PC-9 (cell line): ENCODE measurements around the gene MACROD2. TPM values are rescaled to one million over a fixed set of nuclear protein-coding genes. Genes with fewer than 3 reads are reported as not detected.
A peak's percentile ranks its signal among the peaks of the same experiment; 100 is the strongest.

ENCODE experiments used
- BruUV-seq: library from RNA; stranded (reverse); fragments of 400-500 nt; replicated peaks from 2 replicates; lab custom pipeline; 2021; lab: Mats Ljungman, UMichigan
- CTCF ChIA-PET: fragments of 300-600 bp; sonication (Branson Sonifier 250); formaldehyde crosslinking; loops from one replicate; lab custom pipeline; 2022; ENCODE audit warnings: antibody characterized with exemption; lab: Charles Lee
- POLR2A ChIA-PET: fragments of 300-600 bp; sonication (Branson Sonifier 250); formaldehyde crosslinking; loops from one replicate; lab custom pipeline; 2022; ENCODE audit warnings: antibody characterized with exemption; ENCODE audit not compliant: unreplicated experiment; lab: Charles Lee
- DNase-seq, 2 experiments: peaks; one replicate each; pipeline versions ENCODE4 v3.0.0 to v3.0.0-alpha.2; 2015 to 2022; ENCODE audit warnings: mixed read lengths in 1 of 2
- H2AFZ ChIP-seq: fragments of 200-600 bp; sonication (generic); 2 replicates; pipeline ENCODE4 v1.8.1; 2017; ENCODE audit warnings: antibody characterized with exemption
- H3F3A ChIP-seq: fragments of 200-600 bp; sonication (generic); 2 replicates; pipeline ENCODE4 v1.8.1; 2017; ENCODE audit warnings: antibody characterized with exemption, mild to moderate bottlenecking, low read depth; ENCODE audit not compliant: insufficient read depth
- H3K27ac ChIP-seq: fragments of 200-600 bp; sonication (generic); 2 replicates; pipeline ENCODE4 v1.6.1; 2016; ENCODE audit warnings: mixed run types
- H3K27me3 ChIP-seq: fragments of 200-600 bp; sonication (generic); 2 replicates; pipeline ENCODE4 v1.6.1; 2016; ENCODE audit warnings: low read depth, mixed run types; ENCODE audit not compliant: insufficient read depth
- H3K36me3 ChIP-seq: fragments of 200-600 bp; sonication (generic); 2 replicates; pipeline ENCODE4 v1.6.1; 2016; ENCODE audit warnings: low read depth, mixed run types
- H3K4me1 ChIP-seq: fragments of 200-600 bp; sonication (generic); replicated peaks from 2 replicates; pipeline ENCODE4 v1.6.1; 2016; ENCODE audit warnings: mixed run types; ENCODE audit not compliant: insufficient read depth
- H3K4me2 ChIP-seq: fragments of 200-600 bp; sonication (generic); 2 replicates; pipeline ENCODE4 v1.6.1; 2017; ENCODE audit warnings: mixed run types
- H3K4me3 ChIP-seq: fragments of 200-600 bp; sonication (generic); 2 replicates; pipeline ENCODE4 v1.6.1; 2016; ENCODE audit warnings: mixed run types
- H3K79me2 ChIP-seq: fragments of 200-600 bp; sonication (generic); 2 replicates; pipeline ENCODE4 v1.6.1; 2017; ENCODE audit warnings: low read depth, mixed run types
- H3K9me2 ChIP-seq: fragments of 200-600 bp; sonication (generic); 2 replicates; pipeline ENCODE4 v1.8.1; 2017; ENCODE audit warnings: mild to moderate bottlenecking; ENCODE audit not compliant: insufficient read depth
- H3K9me3 ChIP-seq: fragments of 200-600 bp; sonication (generic); 2 replicates; pipeline ENCODE4 v1.8.1; 2016; ENCODE audit warnings: low read depth; ENCODE audit not compliant: insufficient read depth
- H4K20me1 ChIP-seq: fragments of 200-600 bp; sonication (generic); 2 replicates; pipeline ENCODE4 v1.8.1; 2017; ENCODE audit not compliant: insufficient read depth
- EZH2 ChIP-seq: fragments of 200-600 bp; sonication (generic); IDR thresholded peaks from 2 replicates; pipeline ENCODE4 v1.8.0; 2017; ENCODE audit warnings: antibody characterized with exemption, low read depth
- intact Hi-C: fragments of 100-400 bp; cut with micrococcal nuclease; formaldehyde crosslinking; loops from one replicate; pipeline ENCODE4 v1.10.0; 2022; ENCODE audit not compliant: unreplicated experiment
- total RNA-seq: library from RNA; stranded (reverse); gene quantifications from 2 replicates; pipeline ENCODE4 v1.2.3, GENCODE V29; 2021
- TF ChIP-seq, protein P1 (sequence below): fragments of 200-600 bp; sonication (generic); conservative IDR thresholded peaks from 2 replicates; pipeline ENCODE4 v1.6.1; 2017; ENCODE audit warnings: mixed run types, antibody characterized with exemption, mild to moderate bottlenecking, moderate library complexity

MACROD2 gene
- total RNA-seq, 1 experiment from 2014 or later = 11.4 TPM

- Histone ChIP-seq H2AFZ (no peak overlapping the region), H3K9me2 (no peaks in the 10 kb centered on the region), H3K9me3 (no peaks in the 10 kb centered on the region), H3K36me3 (no peaks in the 10 kb centered on the region), H3K4me2 (no peak overlapping the region), H3K79me2 (no peaks in the 10 kb centered on the region), H4K20me1 (no peaks in the 10 kb centered on the region), H3K27ac (no peak overlapping the region), H3K4me3 (no peak overlapping the region), H3F3A (no peaks in the 10 kb centered on the region), H3K4me1 (no peaks in the 10 kb centered on the region; the same call in 1 of the 2 replicates), H3K27me3 (no peaks in the 10 kb centered on the region)
- TF ChIP-seq EZH2 = no peak
- TF ChIP-seq, protein P1, sequence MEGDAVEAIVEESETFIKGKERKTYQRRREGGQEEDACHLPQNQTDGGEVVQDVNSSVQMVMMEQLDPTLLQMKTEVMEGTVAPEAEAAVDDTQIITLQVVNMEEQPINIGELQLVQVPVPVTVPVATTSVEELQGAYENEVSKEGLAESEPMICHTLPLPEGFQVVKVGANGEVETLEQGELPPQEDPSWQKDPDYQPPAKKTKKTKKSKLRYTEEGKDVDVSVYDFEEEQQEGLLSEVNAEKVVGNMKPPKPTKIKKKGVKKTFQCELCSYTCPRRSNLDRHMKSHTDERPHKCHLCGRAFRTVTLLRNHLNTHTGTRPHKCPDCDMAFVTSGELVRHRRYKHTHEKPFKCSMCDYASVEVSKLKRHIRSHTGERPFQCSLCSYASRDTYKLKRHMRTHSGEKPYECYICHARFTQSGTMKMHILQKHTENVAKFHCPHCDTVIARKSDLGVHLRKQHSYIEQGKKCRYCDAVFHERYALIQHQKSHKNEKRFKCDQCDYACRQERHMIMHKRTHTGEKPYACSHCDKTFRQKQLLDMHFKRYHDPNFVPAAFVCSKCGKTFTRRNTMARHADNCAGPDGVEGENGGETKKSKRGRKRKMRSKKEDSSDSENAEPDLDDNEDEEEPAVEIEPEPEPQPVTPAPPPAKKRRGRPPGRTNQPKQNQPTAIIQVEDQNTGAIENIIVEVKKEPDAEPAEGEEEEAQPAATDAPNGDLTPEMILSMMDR = no peak
- BruUV-seq = no TSS peak
- peak in 1 of 2 experiments; percentile 64 for DNase-seq
- intact Hi-C loops = no loop called here
- CTCF ChIA-PET = no interaction called here
- POLR2A ChIA-PET = no interaction called here
Observed at GRCh38 chr20:16066571-16066970, 2071.3 kb downstream of the MACROD2 start.

DNA sequence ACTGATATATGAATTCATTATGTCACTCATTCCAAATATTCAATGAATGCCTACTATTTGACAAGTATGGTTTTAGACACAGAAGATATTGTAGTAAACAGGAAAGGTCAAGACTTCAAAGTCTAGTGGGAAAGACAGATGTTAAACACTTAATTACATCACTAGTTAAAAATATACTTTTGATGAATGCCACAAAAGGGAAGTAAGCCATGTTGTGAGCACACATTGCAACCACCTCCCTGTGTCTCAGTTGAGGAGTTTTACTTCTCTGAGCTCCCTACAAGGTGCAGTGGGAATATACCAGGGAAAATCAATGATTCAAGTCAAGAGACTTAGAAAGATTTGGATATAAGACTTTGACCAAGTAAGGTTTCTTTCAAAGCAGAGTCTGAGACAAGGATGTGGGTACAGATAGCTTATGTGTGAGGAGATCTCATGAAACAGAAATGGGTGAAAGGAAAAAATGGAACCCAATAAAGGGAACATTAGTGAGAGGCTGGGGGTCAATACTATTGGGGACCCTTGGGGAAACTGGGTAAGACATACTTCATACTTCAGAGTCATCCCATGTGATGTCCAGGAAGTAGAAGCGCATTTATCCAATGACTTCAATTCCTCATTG lies 2074.2 kb downstream of the MACROD2 start:
- Histone ChIP-seq H3K36me3 (no peaks in the 10 kb centered on the region), H3K9me3 (no peaks in the 10 kb centered on the region), H3K27ac (no peak overlapping the region), H3K27me3 (no peaks in the 10 kb centered on the region), H3K4me2 (no peak overlapping the region), H4K20me1 (no peaks in the 10 kb centered on the region), H3K4me1 (no peaks in the 10 kb centered on the region; the same call in 1 of the 2 replicates), H2AFZ (no peak overlapping the region), H3K79me2 (no peaks in the 10 kb centered on the region), H3K4me3 (no peak overlapping the region), H3K9me2 (no peaks in the 10 kb centered on the region), H3F3A (no peaks in the 10 kb centered on the region)
- intact Hi-C loops = loop anchor here (5.0 kb wide), 1 partner anchor 787 kb away; no protein-coding TSS in a partner anchor
- BruUV-seq = no TSS peak
- CTCF ChIA-PET = no interaction called here
- TF ChIP-seq, protein P1 = no peak
- no peak for TF ChIP-seq EZH2
- POLR2A ChIA-PET = no interaction called here
- DNase-seq = no peak

DNA sequence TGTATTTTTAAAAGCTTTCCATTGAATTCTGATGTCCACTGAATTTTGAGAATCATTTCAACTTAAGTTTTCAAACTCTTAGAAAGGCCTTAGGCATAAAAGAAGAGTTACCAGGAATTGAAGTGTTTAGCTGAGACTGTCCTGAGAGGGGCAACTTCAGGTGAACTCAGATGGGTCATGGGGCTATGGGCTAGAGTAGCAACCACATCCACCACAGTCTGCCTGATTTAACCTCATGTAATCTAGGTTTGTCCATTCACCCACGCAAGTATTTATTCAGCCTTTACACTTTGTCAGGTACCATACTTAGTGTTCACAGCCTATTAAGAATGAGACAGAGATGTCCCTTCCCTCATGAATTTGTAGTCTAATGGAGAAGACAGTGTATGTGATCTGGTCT lies 2076.9 kb downstream of the MACROD2 start:
- Histone ChIP-seq H2AFZ (no peak overlapping the region), H4K20me1 (no peaks in the 10 kb centered on the region), H3K79me2 (no peaks in the 10 kb centered on the region), H3K4me1 (no peaks in the 10 kb centered on the region), H3K9me2 (no peaks in the 10 kb centered on the region), H3K9me3 (no peaks in the 10 kb centered on the region), H3F3A (no peaks in the 10 kb centered on the region), H3K4me2 (no peak overlapping the region), H3K27me3 (no peaks in the 10 kb centered on the region), H3K36me3 (no peaks in the 10 kb centered on the region), H3K27ac (no peak overlapping the region), H3K4me3 (no peak overlapping the region)
- no TSS peak for BruUV-seq
- ChIA-PET CTCF (no interaction called here), POLR2A (no interaction called here)
- intact Hi-C loops = loop anchor here (5.0 kb wide), 1 partner anchor 790 kb away; no protein-coding TSS in a partner anchor
- DNase-seq = no peak
- no peak for TF ChIP-seq EZH2
- TF ChIP-seq, protein P1 = no peak
